Glutamatergic neuron (in vitro differentiated cells): ENCODE measurements around the gene MFSD6L. TPM values are rescaled to one million over a fixed set of nuclear protein-coding genes. Genes with fewer than 3 reads are reported as not detected.

Experiments
- DNase-seq: peaks from one replicate; pipeline ENCODE4 v3.0.0; 2022
- H3K27ac Mint-ChIP-seq: one replicate; pipeline ENCODE4 v1.8.0; 2020; ENCODE audit warnings: mild to moderate bottlenecking, mixed read lengths, inconsistent platforms; ENCODE audit not compliant: unreplicated experiment
- H3K27me3 Mint-ChIP-seq: one replicate; pipeline ENCODE4 v1.8.0; 2020; ENCODE audit warnings: mild to moderate bottlenecking, moderate library complexity, mixed read lengths, inconsistent platforms; ENCODE audit not compliant: unreplicated experiment
- H3K36me3 Mint-ChIP-seq: one replicate; pipeline ENCODE4 v1.8.0; 2020; ENCODE audit warnings: mild to moderate bottlenecking, mixed read lengths, inconsistent platforms; ENCODE audit not compliant: unreplicated experiment
- H3K4me1 Mint-ChIP-seq: one replicate; pipeline ENCODE4 v1.8.0; 2020; ENCODE audit warnings: mild to moderate bottlenecking, low read depth, mixed read lengths, inconsistent platforms; ENCODE audit not compliant: unreplicated experiment
- H3K4me3 Mint-ChIP-seq: one replicate; pipeline ENCODE4 v1.8.0; 2020; ENCODE audit warnings: mild to moderate bottlenecking, mixed read lengths, inconsistent platforms; ENCODE audit not compliant: unreplicated experiment
- H3K9me3 Mint-ChIP-seq: one replicate; pipeline ENCODE4 v1.8.0; 2020; ENCODE audit warnings: mild to moderate bottlenecking, moderate library complexity, mixed read lengths, inconsistent platforms; ENCODE audit not compliant: unreplicated experiment
- total RNA-seq: library from RNA; stranded (reverse); fragmentation: NEBNext Ultra II Directional; extraction: Animal tissue kit (Norgen Biotek cat#: 25700); gene quantifications from one replicate; pipeline ENCODE4 v1.2.1, GENCODE V29; 2021; ENCODE audit not compliant: unreplicated experiment
- TF ChIP-seq, protein P1 (sequence below): fragments of 200-600 bp; sonication (generic); IDR thresholded peaks from one replicate; pipeline ENCODE4 v1.5.0; 2021; ENCODE audit not compliant: partially characterized antibody, unreplicated experiment

MFSD6L gene
- total RNA-seq, 1 donor from 2014 or later = not detected

DNA sequence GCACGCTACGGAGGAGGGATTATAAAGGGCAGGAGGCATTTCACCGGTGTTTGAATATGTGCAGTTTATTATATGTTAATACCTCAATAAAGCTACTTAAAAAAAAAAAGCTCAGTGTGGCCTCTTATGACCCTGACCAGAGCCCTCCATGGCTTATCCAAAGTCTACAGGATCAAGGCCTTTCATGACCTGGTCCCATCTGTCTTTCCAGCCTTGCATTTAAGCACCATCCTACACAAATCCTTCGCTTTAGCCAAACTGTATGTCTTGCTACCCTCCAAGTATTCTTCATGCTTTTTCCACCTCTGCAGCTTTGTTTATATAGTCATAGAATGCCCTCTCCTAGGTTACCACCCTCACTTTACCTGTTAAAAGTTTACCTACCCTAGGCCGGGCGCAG lies 6.5 kb downstream of the MFSD6L start:
- no peak overlapping the region for H3K4me3 Mint-ChIP-seq
- peaks cover 2% of the 10 kb centered on the region for H3K27me3 Mint-ChIP-seq
- H3K27ac Mint-ChIP-seq = no peak overlapping the region
- no peaks in the 10 kb centered on the region for H3K9me3 Mint-ChIP-seq
- TF ChIP-seq, protein P1, sequence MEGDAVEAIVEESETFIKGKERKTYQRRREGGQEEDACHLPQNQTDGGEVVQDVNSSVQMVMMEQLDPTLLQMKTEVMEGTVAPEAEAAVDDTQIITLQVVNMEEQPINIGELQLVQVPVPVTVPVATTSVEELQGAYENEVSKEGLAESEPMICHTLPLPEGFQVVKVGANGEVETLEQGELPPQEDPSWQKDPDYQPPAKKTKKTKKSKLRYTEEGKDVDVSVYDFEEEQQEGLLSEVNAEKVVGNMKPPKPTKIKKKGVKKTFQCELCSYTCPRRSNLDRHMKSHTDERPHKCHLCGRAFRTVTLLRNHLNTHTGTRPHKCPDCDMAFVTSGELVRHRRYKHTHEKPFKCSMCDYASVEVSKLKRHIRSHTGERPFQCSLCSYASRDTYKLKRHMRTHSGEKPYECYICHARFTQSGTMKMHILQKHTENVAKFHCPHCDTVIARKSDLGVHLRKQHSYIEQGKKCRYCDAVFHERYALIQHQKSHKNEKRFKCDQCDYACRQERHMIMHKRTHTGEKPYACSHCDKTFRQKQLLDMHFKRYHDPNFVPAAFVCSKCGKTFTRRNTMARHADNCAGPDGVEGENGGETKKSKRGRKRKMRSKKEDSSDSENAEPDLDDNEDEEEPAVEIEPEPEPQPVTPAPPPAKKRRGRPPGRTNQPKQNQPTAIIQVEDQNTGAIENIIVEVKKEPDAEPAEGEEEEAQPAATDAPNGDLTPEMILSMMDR = no peak
- no peak for DNase-seq
- H3K4me1 Mint-ChIP-seq = no peaks in the 10 kb centered on the region
- H3K36me3 Mint-ChIP-seq = no peaks in the 10 kb centered on the region

- no peak overlapping the region for H3K4me3 Mint-ChIP-seq
- H3K36me3 Mint-ChIP-seq = no peaks in the 10 kb centered on the region
- H3K9me3 Mint-ChIP-seq = no peaks in the 10 kb centered on the region
- peaks cover 2% of the 10 kb centered on the region for H3K27me3 Mint-ChIP-seq
- H3K4me1 Mint-ChIP-seq = no peaks in the 10 kb centered on the region
- TF ChIP-seq, protein P1 = no peak
- no peak for DNase-seq
- H3K27ac Mint-ChIP-seq = no peak overlapping the region
Measured at GRCh38 chr17:8791910-8792270, 7.3 kb downstream of the MFSD6L start.

GRCh38 chr17:8791248-8791909 lies 7.8 kb downstream of the MFSD6L start:
- Mint-ChIP-seq H3K27me3 (peaks cover 2% of the 10 kb centered on the region), H3K36me3 (no peaks in the 10 kb centered on the region), H3K4me1 (no peaks in the 10 kb centered on the region), H3K9me3 (no peaks in the 10 kb centered on the region), H3K27ac (no peak overlapping the region), H3K4me3 (no peak overlapping the region)
- TF ChIP-seq, protein P1 = no peak
- no peak for DNase-seq

DNA sequence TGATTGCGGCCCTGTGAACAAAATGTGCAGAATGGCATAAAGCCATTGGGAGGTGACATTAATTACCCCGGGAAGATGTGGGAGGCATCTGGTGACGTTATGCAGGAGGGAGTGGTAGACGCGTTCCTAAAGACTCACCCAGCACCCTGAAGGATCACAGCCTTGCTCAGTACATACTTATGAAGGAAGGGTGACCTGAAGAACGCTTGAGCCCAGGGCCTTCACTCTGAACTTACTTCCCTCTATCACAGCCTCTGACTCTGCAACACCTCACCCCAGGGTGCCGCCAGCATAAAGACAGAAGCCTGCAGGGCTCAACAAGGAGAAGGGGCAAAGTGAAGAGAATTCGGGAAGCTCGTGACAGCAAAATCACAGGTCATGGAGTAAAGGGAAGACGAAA lies 9.4 kb downstream of the MFSD6L start:
- no peak overlapping the region for H3K4me3 Mint-ChIP-seq
- no peaks in the 10 kb centered on the region for H3K4me1 Mint-ChIP-seq
- no peak overlapping the region for H3K27ac Mint-ChIP-seq

GRCh38 chr17:8788998-8789397 lies 10.2 kb downstream of the MFSD6L start:
- H3K27me3 Mint-ChIP-seq = peaks cover 2% of the 10 kb centered on the region
- no peak for DNase-seq
- H3K9me3 Mint-ChIP-seq = no peaks in the 10 kb centered on the region
- H3K27ac Mint-ChIP-seq = no peak overlapping the region
- H3K36me3 Mint-ChIP-seq = no peaks in the 10 kb centered on the region
- no peaks in the 10 kb centered on the region for H3K4me1 Mint-ChIP-seq
- no peak overlapping the region for H3K4me3 Mint-ChIP-seq
- TF ChIP-seq, protein P1 = no peak

More for the DNA sequence above, 9.4 kb downstream of the MFSD6L start:
- H3K27me3 Mint-ChIP-seq = peaks cover 2% of the 10 kb centered on the region
- H3K36me3 Mint-ChIP-seq = no peaks in the 10 kb centered on the region
- no peak for DNase-seq
- H3K9me3 Mint-ChIP-seq = no peaks in the 10 kb centered on the region
- TF ChIP-seq, protein P1 = no peak
